Stimulated activated CD4-positive, alpha-beta T cell treated with anti-CD3 and anti-CD28 coated beads, Interleukin-12 subunit alpha, Interleukin-12 subunit beta, amount 100 ng/mL, for 24 hours (primary cell): ENCODE results near the gene PLCB1.
"Not testable (repeated sequence)": the region's sequence is repeated elsewhere in the genome, so short reads cannot be mapped to it uniquely, and the experiment has no call there.

ENCODE experiments used
- DNase-seq, 2 experiments: peaks; one replicate each; pipeline ENCODE4 v3.0.0-alpha.2; 2020; ENCODE audit warnings: low read depth in 2 of 2

Gene PLCB1

DNA sequence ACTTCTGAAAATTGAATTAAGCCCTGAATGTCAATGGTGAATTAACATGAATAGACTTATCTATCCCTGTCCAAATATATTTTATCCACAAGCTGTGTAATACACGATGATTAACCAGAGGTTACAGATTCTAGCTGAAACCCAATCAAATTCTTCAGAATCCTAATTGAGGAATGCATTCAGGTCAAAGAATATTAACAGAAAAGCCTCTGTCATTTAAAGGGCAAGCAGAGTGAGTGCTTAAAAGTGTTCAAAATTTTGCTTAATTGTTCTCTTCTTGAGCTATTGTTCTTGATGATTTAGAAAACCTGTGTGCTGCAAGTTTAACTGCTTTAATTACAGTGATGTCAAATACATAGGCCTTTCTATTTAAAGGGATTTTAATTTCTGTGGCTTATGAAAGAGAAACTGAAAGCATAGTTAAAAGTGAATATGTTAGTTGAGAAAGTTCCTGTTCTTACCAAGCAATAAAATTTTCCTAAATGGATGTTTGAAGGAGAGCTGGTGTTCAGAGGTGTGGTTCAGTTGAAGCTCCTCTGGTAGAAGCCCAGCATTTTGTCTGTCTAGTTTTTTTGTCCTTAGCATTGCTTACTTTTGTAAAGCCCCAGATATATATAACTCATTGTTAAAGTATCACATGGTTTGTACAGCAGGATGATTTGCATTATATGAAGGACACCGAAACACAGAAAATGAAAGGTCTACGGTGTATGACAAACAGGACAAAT is 470.5 kb downstream of the PLCB1 start:
- no peak for DNase-seq

DNA sequence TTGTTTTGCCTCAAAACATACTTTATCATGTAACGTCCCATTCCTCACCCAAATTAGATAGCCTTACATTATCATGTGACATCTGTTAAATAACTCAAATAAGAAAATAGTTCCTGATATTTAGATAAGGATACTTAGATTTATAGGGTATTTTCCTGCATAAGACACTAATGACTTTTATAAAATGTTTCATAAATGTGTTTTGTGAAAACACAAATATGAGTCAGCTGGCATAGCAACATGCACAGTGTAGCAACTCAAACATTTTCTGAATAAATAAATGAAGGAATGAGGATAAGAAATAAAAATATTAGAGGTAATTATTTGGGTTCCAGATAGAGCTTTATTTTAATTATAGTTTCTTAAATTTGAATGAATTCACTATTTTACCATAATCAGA is 476.4 kb downstream of the PLCB1 start:
- no peak for DNase-seq

DNA sequence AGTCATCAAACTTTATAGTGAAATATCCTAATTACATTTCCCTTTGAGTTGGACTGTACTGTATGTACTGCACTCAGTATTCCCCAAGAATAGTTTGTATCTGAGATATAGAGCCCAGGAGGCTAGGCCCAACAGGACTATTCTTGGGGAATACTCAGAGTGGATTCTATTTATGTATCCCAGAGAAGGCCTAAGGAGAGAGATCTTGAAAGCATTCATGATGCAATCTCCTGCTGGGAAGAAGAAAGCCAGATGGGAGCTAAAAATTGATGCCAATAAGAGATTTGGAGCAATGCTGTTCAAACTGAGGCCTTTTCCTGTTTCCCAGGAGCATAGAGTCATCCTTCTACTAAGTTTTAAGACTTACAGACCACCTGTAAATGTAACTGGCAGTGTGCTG is 484.7 kb downstream of the PLCB1 start:
- no peak for DNase-seq

DNA sequence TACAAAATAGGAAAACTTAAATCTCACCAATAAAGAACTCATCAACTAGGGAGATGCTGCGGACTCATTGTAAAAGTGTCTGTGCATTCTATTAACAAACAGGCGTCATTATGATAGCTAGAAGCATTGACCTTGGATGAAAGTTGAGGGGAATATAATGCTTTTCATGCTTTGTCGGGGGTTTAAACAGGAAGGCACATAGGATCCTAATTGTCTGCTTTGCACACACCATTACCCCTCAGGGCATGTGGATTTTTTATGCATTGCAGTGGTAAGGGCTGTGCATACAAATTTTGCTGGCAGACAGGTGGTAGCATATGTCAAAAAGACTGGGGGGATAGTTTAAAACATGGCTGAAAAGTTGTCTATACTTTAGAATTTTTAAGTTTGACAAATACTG is 488.9 kb downstream of the PLCB1 start:
- no peak for DNase-seq

DNA sequence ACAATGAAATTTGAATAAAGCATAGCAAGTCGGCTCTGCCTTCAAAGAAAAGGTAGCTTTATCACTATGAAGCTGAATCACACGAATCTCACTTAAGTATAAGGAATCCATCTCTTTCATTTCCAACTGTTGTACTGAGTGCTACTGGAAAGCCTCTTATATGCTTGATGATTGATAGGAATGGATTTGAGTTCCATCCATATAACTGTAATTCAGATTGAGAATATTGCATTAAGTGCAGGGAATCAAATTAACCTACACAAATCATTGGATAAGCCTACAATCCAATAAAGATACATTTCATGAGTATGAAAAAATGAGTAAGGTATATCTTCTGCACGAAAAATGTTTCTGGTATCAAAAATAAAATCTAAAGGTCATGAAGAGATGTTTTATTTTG is 492.0 kb downstream of the PLCB1 start:
- no peak for DNase-seq

DNA sequence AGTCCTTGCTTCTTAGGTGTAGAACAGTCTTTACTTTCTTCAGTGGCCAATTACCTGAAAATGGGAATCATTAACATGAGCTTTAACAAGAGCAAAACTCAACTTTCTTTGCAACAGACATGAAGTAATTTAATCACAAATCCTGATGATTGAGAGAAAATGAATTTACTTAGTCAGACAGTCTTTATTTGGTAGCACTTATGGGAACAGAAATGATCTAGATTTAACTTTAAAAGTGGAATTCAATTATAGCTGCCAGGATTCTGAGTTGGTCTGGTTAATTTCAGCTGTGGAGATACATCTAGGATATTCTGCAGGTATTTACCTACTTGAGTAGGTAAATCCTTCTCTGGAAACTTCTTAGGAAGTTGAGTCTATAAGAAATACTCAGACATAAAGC is 492.6 kb downstream of the PLCB1 start:
- DNase-seq = no peak

DNA sequence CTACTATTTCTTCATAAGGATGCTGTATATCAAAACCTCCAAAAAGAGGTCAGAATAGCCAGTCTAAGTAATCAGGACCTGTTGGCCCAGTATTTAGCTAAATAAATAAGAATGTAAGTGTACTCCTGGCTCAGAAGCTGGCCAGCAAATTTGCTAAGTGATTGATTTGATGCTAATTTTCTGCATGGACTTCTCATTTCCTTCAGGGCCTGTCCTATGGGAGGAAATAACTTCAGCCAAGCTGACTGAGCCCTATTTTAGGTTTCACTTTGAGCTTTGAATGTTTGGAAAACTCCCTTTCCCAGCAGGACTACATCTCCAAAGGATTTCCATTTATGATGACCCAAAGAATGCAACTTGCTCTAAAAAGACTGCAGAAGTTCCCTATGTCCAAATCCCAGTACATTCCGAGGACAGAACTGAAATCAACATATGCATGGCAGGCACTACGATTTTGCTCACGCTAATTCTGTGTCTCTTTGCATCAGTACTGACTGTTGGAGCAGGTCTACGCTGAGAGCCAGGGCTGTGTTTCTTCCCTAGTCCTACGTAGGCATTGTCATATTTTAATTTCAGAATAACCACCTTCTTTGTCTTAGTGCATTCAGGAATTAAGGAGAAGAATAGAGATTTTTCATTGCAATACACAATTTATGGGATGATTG is 495.4 kb downstream of the PLCB1 start:
- no peak for DNase-seq

DNA sequence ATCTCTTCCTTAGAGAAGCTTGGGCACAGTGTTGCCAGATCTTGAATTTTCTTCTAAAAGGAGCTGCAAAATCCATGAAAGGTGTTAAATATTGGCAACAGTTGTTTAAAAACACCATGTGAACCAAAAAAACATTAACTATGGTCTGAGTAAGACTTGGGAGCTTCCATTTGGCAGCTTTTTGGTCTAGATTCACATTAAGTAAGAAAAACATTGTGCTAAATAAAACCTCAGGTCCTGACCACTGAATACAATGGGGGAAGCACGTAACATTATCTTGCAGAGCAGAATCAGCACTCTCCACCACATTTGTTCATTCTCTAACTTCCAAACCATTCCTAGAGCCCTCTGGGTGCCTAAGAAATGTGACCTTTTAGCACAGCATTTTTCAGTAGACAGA is 499.2 kb downstream of the PLCB1 start:
- no peak for DNase-seq

DNA sequence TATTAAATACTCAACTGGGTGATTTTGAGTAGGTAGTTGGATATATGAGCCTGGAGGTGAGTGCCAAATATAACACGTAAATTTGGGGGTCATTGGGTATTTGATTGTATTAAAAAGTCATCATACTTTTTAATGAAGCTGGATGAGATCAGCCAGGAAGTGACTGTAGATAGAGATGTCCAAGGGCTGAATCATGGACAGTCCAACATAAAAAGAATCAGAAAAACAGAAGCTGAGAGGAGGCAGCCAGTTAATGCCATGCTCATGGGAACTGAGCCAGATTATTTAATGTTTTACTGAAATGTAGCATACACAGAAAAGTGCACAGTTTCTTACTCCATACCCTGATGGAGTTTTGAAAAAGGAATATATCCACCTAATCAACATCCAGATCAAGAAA is 501.3 kb downstream of the PLCB1 start:
- DNase-seq = no peak

DNA sequence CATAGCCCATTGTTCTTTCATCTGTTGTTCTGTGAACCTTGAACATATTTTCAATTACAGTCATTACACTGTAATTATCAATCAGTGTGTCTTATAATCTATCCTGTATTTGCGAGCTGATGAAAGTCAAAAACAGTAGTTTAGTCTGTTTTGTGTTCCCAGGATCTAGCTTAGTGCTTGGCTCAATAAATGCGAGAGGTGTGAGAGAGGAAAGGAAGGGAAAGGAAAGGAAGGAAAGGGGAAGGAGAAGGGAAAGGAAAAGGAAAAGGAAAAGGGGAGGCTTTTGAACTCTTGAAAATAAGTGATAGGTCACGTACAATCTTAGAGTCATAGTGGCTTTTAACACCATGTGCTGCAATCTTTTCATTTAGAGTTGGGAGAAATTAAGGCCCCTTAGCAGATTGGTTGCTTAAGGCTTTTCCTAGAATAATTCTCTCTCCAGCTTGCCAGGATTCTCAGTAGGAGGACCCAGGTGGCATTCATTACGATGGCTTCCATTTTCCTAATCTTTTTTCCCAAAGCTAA is 503.0 kb downstream of the PLCB1 start:
- DNase-seq = no peak

DNA sequence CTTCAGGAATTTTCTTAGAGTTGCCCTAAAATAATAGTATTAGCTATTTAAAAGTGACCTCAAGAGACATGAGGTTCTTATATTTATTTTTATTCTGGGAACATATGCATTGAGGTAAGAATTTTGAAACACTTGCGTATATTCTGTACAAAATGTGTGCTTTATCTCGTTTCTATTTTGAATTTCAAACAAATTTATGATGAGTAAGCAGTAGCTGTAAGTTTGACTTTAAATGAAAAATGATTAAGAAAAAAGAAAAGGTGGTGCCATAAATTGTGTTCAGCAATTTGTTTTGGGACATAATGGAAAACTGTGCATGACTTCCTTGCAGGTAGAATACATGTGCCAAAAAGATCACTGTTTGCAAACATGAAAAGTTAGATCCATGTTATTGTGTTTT is 503.8 kb downstream of the PLCB1 start:
- no peak for DNase-seq

DNA sequence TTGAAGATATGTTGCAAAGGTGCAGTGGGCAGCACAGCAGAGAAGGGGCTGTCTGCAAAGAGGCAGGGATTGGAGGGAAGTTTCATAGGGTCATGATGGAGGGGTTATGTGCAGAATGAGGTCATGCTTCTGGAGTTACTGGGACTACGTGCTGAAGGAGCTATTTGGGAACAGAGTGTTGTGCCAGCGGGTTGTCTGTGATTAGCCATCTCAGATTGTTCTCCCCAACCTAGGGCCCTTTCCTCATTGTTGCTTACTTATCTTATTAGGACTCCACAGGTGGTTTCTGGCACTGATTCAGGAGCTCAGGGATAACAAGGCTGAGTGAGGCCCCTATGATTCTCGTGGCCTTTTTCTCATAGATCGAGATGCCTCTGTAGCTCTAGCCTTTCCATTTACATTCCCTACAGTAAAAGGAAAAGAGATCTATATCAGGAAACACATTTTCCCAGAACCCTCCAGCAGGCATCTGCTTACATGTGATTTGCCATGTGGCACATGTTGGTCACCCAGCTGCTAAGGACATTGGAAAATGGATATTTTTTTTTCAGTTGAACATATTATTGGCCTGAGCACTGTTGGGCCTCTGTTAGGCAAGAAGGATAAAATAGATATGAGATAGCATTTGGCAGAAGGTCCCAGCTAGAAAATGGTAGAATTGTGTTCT is 507.2 kb downstream of the PLCB1 start:
- DNase-seq = no peak

DNA sequence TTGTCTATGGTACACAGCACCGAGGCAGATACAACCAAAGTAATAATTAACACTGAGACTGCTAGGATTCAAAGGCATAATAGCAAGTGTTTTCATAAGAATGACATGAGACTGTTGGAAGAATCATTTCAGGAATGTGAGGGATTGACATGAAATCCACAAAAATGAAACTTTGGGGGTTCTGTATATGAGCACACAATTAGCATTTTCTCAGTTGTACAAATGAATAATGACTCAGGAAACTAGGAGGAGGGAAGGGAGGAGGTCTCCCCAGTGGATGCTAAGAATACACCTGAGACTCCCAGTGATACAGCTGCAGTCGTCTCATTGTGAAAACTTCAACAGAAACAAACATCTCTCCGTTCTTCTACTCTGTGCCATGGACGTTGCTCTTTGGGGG is 508.4 kb downstream of the PLCB1 start:
- no peak for DNase-seq

DNA sequence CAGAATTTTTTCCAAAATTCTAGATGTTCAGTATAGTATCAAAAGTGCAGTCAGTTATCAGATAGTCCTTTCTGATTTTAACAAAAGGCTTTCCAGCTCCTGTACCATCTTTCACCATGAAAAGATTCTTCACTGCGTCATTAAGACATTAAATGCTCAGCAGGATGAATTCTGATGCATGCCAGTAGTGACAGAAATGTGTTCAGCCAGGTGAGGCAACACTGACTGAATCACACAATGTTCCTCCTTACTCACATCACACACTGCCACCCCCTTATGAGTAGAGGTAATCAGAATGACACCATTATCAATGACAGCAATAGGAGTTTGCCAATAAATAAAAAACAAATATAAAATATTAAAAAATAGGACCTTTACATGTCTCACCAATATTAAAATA is 510.2 kb downstream of the PLCB1 start:
- DNase-seq = no peak

DNA sequence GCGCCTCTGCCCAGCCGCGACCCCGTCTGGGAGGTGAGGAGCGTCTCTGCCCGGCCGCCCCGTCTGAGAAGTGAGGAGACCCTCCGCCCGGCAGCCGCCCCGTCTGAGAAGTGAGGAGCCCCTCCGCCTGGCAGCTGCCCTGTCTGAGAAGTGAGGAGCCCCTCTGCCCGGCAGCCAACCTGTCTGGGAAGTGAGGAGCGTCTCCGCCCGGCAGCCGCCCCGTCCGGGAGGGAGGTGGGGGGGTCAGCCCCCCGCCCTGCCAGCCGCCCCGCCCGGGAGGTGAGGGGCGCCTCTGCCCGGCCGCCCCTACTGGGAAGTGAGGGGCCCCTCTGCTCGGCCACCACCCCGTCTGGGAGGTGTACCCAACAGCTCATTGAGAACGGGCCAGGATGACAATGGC is 512.4 kb downstream of the PLCB1 start:
- not testable (repeated sequence) for DNase-seq

DNA sequence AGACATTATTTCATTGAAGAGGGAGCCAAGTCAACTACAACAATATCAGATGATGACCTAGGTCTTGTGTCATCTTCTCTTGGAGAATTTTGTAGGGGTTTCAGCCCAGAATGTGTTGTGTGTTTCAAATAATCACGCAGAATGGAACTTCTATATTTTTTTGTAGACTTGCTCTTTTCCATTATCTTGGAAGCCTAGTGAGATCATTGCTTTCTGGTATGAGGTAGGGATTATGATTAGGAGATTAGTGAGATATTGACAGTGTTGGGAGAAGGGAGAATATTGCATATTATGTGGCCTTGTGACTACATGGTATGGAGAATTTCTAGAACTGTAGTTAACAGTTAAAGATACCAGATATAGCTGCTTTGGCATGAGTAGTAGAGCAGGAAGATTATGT is 513.3 kb downstream of the PLCB1 start:
- no peak for DNase-seq

DNA sequence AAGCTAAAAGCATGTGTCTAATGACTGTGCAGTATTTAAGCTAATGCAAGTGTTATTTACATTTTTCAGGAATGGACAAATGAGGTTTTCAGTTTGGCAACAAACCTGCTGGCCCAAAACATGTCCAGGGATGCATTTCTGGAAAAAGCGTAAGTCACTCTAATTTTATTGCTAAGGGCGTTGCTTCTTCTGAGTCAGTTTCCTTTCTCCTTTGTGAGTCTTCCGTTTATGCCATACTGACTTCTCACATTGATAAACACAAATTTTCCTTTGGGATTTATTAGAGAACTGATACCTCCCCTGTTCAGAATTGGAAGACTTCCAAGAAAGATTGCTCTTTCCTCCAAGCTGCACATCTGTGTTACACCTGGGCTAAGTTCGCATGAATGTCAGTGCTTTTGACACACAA is 514.0 kb downstream of the PLCB1 start:
- DNase-seq = no peak

DNA sequence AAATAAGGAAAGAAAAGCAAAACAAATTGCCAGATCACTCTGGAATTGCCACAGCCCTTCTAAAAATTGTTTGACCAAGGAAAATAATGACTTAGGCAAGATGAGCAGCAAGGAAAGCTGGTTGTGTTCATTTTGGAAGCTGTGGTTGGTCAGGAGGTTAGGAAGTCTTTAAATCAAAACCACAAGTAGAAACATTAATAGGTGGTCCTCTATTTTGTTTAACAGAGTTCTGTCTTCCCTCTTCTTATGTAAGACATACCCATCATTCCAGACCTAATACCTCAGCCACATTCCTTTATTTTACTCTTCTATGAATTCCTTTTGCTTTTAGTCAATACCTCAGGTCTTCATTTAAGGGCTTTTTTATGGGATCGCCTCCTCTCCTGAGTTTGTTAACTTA is 514.6 kb downstream of the PLCB1 start:
- no peak for DNase-seq

DNA sequence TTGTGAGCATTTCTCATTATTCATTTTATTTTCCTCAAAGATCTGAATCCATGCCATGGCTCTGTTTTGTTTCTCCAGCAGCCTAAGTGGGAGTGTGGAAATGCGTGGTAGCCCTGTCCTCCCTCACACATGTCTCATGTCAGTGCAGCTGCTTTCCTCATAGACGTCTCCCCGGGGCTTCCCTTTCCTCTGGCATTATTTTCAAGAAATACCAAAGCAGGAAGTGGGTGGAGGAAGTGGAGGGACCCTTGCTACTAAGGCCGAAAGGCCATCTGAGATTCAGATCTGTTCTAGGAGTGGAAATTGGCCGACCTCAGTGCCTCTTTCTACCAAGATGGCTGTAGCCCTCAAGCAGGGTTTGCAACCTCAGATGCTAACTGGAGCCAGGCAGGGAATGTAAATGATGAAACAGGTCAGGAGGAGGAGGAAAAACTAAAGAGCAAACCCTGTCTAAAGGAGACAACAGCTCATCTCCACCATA is 515.9 kb downstream of the PLCB1 start:
- DNase-seq = no peak

DNA sequence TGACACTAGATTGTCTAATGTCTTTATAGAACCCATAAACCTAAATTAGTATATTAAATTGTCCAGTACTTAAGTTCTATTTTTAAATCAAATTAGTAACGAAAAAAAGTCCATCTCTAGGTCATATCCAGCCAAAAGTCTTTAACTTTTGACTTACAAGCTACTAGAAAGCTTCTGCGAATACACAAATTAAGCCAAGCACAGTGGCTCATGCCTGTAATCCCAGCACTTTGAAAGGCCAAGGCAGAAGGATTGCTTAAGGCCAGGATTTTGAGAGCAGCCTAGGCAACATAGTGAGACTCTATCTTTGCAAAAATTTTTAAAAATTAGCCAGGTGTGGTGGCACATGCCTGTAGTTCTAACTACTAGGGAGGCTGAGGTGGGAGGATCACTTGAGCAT is 516.4 kb downstream of the PLCB1 start:
- no peak for DNase-seq

DNA sequence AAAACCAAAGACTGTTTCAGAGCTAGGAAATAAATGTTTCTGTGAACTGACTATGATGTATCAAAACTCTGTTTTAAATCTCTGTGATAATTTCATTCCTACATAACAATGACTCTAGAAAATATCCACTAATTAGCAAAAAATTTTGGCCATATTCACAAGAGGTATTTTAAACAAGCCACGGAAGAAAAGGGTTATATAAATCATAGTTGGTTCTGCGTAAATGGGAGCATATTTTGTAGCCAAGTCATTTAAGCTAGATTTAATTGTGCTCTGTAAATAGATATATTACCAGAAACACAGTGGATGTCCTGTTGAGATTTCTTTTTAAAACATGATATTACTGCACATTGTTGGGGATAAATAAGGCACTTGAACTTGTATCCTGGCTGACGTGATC is 520.3 kb downstream of the PLCB1 start:
- DNase-seq = no peak

DNA sequence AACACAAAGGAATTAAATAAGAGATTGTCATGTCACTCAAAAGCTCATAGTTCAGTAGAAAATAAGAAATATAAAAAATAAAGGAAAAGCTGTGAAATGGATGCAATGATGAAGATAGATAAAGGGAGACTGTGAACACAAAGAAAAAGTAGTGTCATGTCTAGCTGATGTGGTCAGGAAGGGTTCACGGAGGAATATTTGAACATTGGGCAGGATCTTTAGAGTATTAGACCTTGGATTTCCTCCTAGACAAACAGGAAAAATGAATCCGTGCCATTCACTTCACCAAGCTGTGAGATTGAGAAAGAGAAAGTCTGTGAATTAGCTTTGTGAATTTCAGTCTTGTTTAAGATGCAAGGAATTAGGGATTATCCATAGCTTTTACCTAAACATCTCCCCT is 522.4 kb downstream of the PLCB1 start:
- no peak for DNase-seq

DNA sequence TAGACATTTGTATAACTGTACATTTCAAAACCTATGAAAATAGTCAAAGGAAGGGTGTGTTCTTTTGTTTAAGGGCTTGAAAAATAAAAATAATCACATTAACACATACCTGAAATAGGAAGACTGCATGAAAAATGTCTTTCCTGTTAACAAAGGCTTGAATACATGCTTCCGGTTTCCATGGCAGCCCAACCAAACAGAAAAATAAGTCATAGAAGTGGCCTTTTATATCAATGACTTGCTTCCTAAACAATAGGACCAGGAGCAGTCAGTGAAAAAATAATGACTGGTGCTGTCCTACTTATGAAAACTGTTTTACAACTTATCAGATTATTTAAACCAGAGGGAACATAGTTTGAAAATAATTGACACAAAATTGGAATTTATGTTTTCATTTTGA is 524.3 kb downstream of the PLCB1 start:
- no peak for DNase-seq
